DMS 273 (cell line): ENCODE results near the gene MLC1.

Experiments used
- DNase-seq: peaks from one replicate; lab custom pipeline; 2025; ENCODE audit not compliant: unreplicated experiment; lab: John Stamatoyannopoulos, UW

Gene MLC1

GRCh38 chr22:50016988-50017700 is 68.1 kb downstream of the MLC1 start:
- DNase-seq: no peak

- DNase-seq: no peak
These were observed 68.8 kb downstream of the MLC1 start for GRCh38 chr22:50016308-50016987.

GRCh38 chr22:50015451-50016307 is 69.5 kb downstream of the MLC1 start:
- DNase-seq: no peak

GRCh38 chr22:50014655-50015401 is 70.4 kb downstream of the MLC1 start:
- DNase-seq: no peak

GRCh38 chr22:50014053-50014501 is 71.1 kb downstream of the MLC1 start:
- DNase-seq: no peak

DNA sequence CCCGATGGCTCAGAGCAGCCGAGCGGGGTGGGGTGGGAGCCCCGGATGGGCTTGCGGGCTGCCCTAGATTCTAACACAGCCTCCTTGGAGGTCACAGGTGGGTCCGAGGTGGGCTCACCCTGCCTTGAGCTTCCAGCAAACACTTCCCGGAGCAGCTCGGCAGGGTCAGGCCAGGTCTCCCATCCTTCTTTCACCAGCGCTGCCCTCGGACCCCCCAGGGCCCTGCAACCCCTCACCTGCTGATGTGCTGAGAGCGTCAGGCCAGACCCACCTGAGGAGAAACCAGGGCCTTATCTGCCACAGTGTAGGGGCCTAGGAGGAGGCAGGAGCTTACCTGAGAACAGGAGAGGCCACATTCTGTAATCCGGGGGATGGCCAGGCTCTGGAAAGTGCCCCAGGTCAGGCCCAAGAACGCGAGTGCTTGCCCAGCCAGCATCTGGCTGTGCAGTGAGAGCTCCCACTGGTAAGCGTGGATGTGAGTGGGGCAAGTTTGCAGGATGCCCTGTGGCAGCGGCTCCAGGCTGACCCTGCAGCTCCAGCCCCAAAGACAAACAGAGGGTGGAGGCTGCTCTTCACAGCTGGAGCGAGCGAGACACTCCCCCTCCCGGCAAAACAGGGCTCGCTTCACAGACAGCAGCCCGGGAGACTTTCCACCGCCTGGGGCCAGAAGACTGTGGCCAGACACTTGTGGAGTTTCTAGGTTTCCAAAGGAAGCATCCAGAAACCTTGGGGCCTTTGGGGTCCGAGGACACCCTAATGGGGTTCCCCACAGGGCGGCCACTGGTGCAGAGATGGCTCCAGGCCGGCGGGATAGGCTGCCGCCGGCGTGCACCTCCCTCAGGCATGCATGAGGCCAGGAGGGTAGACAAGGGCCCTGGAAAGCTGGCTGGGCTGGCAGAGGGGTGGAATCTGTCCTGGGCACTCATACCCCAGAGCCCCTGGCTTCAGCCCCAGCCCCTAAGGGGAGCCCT is 72.7 kb downstream of the MLC1 start, which contains the start of gene IL17REL:
Gene IL17REL (minus strand): TSS at position 555 of the 971 bp plus-strand sequence. CDS start 119 bp downstream, at position 436.
- DNase-seq: peak; percentile 27

- DNase-seq: no peak
These were observed 73.6 kb downstream of the MLC1 start for GRCh38 chr22:50011447-50012210.

- no peak for DNase-seq
These were observed 74.4 kb downstream of the MLC1 start for GRCh38 chr22:50010676-50011446.

- DNase-seq: no peak
These were observed 75.2 kb downstream of the MLC1 start for GRCh38 chr22:50009765-50010675.
